NCI-H2227 (cell line): ENCODE results near the gene IGSF23.
A peak's percentile ranks its signal among the peaks of the same experiment; 100 is the strongest.

Experiments used
- DNase-seq: peaks from one replicate; lab custom pipeline; 2025; ENCODE audit not compliant: unreplicated experiment; lab: John Stamatoyannopoulos, UW

Gene IGSF23

DNA sequence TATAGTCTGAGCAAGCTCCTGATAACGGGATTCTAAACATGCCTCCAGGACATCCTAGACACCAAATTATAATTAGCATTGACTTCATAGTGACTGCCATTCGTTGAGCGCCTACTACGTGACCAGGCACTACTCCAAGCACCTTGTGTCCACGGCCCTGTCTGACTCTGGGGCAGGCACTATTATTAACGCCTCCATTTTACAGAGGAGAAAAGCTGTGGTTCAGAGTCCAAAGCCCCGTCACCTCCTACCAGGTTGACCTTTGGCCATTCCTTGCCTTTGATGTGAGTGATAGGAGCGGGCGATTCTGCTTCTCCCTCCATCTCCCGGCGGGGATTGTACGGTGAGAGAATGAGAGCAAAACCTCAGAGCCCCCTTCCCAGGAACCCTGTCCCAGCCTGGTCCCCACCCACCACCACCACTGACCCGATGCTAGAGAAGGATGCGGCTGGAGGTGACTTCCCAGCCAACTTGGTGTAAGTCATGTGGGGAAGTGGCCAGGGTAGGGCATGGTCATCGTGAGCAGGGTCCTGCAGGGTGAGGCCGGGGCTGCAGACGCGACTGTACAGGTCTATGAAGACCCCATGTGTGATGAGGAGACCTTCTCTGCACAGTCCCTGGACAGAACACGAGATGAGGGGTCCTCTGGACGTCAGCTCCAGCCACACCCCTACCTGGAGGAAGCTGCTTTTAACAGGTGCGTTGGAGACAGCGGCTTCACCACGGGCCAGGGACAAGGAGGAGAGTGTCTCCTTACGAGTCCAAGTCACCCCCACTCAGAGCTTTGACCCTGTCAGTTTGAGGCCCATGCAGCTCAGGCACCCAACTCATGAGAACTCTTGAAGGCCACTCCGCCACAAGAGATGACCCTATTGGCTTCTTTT lies at the start of gene IGSF23:
TSS of gene IGSF23 (plus strand) at position 269 of the 884 bp plus-strand sequence. CDS start at position 352, 83 bp downstream.
- no peak for DNase-seq

- DNase-seq, result no peak
Measured at GRCh38 chr19:44566984-44567383, 46.4 kb upstream of the IGSF23 start.

- DNase-seq, result no peak
Measured at GRCh38 chr19:44567745-44568144, 45.6 kb upstream of the IGSF23 start.

GRCh38 chr19:44570603-44570983 lies 42.8 kb upstream of the IGSF23 start:
- DNase-seq, result no peak

- peak; percentile 70 for DNase-seq
Measured at GRCh38 chr19:44570984-44571684, 42.2 kb upstream of the IGSF23 start.

DNA sequence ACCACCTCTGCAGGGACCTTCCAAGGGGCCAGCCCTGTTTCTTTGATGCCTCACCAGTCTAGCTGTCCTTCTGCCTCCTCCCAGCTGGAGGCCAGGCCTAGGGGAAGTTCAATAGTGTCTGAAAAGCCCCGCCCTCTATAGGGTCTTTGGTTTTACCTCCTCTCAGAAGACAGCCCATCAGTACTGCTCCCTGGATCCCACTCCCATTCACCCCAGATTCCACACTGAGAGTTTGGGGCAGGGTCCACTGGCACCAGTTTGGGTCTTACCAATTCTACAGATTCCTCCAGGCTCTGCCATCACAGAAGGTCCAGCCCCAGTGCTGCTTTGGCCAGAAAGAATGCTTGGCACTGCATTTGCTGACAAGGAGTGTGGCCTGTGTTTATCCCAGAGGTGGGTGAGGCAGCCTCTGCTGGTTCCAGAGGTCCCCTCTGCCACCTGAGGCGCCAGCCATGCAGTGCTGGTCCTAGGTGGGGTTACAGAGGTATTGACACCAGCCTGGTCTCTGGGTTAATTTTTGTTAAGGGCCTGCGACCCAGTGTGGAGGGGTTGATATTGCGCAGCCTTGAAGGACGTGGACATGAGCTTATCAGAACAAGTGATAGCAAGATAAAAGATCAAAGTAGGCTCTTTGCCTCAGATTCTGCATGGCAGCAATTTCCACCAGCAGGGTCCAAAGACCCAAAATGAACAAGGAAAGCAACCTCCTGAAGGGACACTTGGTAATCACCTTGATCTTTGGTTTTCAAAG lies 41.4 kb upstream of the IGSF23 start:
- no peak for DNase-seq

GRCh38 chr19:44572581-44572900 lies 40.8 kb upstream of the IGSF23 start:
- DNase-seq, result no peak

GRCh38 chr19:44573183-44573582 lies 40.2 kb upstream of the IGSF23 start:
- DNase-seq, result no peak

DNA sequence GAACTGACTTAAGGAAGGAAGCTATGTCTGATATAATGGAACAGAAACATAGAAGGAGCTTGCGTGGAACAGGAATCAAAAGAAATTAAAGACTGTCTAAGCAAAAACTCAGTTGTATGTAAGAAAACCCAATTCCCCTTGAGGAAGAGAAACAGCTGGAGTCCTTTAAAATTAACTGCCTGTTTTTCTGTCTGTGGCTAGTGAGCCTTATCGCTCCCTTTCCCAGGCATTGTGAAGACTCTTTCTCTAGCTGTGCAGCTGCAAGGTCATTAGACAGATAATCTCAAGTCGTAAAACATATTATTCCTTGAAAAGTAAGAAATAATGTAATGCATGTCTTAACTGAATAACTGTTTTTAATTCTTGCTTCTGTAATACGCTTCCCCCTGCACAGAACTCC lies 39.7 kb upstream of the IGSF23 start:
- no peak for DNase-seq

DNA sequence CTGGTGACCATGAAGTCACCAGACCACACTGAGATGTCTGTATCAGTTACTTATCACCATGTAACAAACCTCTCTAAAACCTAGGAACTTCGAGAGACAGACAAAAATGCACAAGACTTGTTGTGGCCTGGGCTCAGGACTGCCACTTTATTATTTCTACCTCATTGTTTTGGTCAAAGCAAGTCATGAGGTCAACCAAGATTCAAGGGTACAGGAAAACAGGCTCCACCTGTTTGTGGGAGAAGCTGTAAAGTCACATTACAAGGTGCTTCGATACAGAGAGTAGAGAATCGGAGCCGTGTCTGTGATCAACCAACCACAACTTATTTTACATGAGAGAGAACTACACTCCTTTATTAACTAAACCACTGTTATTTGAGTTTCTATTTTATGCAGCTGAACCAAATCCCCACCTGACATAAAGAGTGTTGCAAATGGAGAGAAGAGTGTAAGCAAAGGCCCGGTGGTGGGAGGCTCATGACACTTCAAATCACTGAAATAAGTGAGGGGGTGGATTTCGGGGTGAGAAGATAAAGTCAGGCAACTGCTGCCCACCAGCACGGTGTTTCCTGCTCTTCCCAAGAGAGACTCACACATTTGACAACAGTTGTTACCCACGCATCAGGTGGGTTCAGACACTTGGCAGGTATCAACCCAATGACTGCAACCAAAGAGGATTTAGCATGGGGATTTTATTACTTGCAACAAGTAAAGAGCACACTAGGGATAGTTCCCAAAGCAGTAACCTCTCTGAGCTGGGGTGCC lies 39.0 kb upstream of the IGSF23 start:
- DNase-seq, result no peak

DNA sequence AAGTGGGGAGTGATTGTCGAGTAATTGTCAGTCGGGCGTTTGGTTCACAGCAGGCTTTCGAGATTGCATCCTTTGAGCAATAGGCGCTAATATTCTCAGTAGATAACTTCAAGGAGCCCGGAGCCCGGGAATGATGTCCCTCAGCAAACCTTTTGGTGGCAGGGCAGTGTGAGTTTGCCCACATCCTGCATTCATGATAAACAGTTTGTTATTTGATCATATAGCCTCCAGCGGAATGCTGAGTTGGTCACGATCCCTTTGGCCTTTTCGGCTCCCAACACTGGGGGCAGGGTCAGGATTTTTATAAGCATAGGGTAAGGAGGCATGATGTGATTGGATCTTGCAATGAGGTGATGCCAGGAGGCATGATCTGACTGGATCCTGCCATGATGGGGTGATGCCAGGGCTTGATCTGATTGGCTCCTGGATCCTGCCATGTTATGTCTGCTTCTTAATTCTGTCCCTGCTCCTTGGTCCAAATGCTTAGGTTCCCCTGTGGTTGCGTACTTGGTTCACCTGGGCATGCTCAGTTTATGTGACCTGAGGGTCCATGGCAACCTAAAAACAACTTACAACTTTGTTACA lies 38.2 kb upstream of the IGSF23 start:
- DNase-seq, result no peak

- DNase-seq, result no peak
Measured at GRCh38 chr19:44576843-44577565, 36.4 kb upstream of the IGSF23 start.

DNA sequence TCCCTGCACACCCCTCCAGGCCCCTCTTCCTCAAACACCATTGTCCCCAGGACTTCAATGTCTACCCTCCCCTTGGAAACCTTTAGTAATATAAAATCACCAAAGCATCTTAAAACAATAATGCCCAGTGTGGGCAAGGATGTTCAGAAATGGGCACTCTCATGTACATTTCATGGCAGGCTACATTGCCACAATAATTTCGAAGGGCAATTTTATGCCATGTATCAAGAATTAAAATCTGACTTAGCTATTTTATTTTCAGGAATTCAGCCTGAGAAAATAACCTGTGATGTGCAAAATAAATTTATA lies 35.8 kb upstream of the IGSF23 start:
- no peak for DNase-seq

DNA sequence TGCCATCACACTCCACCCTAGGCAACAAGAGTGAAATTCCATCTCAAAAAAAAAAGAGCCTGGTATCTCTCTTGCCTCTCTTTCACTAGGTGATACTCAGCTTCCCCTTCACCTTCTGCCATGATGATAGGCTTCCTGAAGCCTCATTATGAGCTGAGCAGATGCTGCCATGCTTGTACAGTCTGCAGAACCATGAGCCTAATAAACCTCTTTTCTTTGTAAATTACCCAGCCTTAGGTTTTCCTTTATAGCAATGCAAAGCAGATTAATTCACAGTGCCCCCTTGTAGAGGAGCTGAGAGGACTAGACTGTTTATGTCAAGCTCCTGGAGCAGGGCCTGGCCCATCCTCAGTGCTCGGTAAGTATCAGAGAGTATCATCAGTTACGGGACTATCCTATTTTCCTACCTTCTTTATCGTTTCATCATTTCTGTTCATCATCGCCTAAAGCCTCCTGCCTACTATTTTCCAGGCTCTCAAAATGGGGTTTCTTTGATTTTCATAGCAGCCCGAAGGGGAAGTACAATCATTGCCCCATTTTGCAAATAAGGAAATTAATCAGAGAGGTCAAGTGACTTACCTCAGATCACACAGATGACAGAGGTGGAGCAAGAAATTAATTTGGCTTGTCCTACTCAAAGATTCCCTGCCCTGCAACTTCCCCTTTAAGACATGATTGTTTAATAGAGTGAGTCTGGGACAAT lies 33.5 kb upstream of the IGSF23 start:
- DNase-seq, result no peak

DNA sequence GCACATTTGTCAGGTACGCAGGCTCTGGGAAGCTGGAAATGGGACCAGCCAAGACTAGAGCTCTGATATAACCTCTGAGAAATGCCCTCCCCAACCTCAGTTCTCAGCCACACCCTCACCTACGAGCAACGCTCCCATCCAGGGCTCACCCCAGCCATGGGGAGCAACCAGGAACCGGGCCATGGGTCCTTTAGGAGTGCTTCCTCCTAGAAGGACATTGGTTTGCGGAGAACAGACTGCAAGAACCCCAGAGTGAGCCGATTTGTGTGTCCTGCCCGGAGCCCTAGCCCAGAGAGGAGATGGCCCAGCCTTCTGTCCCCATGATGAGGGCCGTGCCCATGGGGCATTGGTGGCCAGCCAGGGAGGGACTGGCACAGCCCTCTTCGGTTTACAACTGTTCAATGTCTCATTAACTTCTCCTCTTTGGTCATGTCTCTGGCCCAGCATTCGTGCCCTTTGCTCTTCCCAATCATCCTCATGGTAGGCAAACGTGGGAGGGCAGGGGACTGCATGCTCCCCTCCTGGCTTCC lies 32.9 kb upstream of the IGSF23 start:
- DNase-seq, result no peak

DNA sequence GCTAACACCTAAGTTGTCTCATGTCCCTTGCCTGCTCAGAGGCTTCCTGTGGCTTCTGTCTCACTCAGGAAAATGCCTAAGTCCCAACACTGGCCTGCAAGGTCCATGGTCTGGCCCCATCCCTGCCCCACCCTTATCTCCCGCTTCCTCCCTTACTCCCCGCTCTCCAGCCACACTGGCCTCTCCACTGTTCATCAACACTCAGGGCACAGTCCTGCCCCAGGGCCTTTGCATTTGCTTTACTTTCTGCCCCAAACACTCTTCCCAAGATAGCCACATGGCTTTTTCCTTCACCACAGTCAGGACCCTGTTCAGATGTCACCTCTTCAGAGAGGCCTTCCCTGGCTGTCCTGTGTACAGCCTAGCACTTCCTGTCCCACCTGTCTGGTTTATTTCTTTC lies 32.1 kb upstream of the IGSF23 start:
- no peak for DNase-seq

DNA sequence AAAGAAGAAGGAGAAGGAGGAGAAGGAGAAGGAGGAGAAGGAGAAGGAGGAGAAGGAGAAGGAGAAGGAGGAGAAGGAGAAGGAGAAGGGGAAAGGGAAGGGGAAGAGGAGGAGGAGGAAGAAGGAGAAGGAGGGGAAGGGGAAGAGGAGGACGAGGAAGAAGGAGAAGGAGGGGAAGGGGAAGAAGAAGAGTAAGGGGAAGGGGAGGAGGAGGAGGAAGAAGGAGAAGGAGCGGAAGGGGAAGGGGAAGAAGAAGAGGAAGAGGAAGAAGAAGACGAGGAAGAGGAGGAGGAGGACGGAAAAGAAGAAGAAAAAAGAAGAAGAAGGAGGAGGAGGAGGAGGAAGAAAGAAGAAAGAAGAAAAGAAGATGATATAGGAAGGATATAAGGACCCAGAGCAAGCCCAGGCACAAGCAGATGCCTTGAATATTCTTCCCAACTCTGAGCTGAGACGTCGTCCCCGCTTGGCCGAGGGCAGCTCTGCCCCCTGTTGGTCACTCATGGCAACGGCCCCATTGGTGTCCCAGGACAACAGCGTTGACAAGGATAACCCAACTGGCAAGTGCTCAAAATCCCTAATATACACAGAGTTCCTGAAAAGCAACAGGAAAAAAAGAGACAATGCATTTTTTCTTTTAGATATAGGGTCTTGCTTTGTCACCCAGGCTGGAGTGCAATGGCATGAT lies 30.6 kb upstream of the IGSF23 start:
- DNase-seq, result no peak

DNA sequence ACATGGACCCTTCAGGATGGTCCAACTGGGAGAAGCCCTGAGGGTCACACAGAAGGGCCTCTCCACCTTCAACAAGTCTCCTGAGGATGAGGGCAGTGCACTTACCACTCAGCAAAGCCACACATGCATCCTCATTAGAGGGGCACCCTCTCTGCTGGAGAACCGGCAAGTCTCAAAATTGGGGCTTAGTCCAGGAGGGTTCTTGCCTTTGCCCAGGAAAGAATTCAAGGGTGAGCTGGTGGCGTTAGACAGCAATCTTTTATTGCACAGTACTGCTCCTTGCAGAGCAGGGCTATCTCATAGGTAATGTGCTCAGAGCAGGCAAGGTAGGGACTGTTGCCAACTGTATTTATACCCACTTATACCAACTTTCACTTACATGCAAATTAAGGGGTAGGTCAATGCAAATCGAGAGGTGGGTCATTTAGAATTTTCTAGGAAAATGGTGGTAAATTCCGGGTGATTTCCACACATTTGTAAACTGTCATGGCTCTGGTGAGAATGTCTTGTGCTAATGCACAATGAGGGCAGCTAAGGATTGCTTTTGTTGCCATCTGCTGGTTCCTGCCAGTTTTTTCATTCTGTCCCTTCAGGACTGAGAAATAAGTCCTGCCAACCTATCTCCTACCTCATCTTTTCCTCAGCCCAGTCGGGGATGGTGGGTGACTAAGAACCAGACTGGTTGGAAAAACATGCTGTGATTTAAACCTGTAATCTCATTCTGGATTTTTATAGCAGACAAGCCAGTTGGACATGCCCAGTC lies 27.8 kb upstream of the IGSF23 start:
- DNase-seq, result no peak
